ENCODE measurements around the gene KRT6C.

GRCh38 chr12:52506858-52507715 lies 33.5 kb upstream of the KRT6C start:
- TF ChIP-seq FOXM1 (IDR thresholded peaks at IDR 0.05; ENCODE audit: borderline replicate concordance, low read depth) (no peak), ZBTB7A (IDR thresholded peaks at IDR 0.05; ENCODE audit: low read depth) (0 out of 2 replicates have a peak, but pooled peaks have one; percentile 44), NFIC (IDR thresholded peaks at IDR 0.05) (no peak), MAX (IDR thresholded peaks at IDR 0.05) (no peak), TAF1 (IDR thresholded peaks at IDR 0.05; ENCODE audit: low read depth) (no peak)
